ENCODE results near the gene TMEM243. TPM values are rescaled to one million over a fixed set of nuclear protein-coding genes. Genes with fewer than 3 reads are reported as not detected.

The TMEM243 gene
- total and polyA plus RNA-seq, 10 of the 15 experiments (the other 5 are each of a cell fraction or from before 2014, with no cell fraction given), result 47.8 to 170 (median 77.9) TPM

DNA sequence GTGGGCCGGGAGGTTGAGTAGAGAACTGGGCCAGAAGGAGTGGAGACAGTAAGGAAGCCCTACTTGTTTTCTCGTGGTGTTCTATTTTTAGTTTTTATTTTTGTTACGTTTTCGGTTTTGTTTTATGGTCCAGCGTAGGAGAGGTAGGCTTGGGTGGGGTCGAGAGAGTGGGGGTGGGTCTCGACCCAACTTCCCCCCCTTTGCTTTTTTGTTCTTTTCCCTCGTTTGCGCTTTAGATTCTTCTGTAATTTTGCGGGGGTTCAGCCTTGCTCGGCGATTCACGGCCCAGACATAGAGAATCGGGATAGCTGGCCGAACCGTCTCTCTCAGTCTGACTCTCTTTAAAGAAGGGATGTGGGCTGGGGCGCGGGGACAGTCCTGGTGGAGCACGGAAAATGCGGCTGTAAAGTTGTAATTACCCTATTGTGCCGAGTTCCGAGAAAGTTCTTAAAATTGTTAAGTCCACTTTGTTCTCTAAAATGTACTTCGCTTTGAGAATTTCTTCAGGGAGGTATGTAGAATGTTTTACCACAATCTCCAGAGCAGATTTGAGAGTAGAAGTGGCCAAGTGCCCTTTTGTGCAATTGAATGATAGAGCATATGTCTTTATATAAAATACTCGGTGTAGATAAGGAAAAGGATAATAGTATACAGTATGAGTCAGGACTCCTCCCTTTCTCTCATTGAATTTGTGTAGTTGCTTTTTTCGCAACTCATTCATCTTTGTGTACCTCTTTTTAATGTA lies 66.5 kb downstream of the TMEM243 start:
- no peaks in the 10 kb centered on the region; the same call in 1 of the 2 replicates for H4K20me1 ChIP-seq (ENCODE audit: control insufficient read depth, insufficient read depth)
- H2AFZ ChIP-seq (ENCODE audit: control insufficient read depth, low read depth, low read length), result peak overlapping the region; percentile 12; the same call in 1 of the 2 replicates
- no peaks in the 10 kb centered on the region for H3K9me3 ChIP-seq (replicated peaks; ENCODE audit: control insufficient read depth, insufficient read depth, low read length)
- 2% methylated on average over 21 of the region's 25 CpGs for WGBS (ENCODE audit: insufficient coverage, insufficient replicate concordance, low lambda C conversion rate, missing lambda C conversion rate)
- TSS peak; percentile 73 for BruUV-seq (replicated peaks)
- peak overlapping the region; percentile 97 for H3K9ac ChIP-seq (ENCODE audit: control insufficient read depth, insufficient read depth, low read length)
- DNase-seq (ENCODE audit: low read depth, low spot score) (no peak), FAIRE-seq (no peak), ATAC-seq (peak; percentile 32)
- no peaks in the 10 kb centered on the region for H3K27me3 ChIP-seq (replicated peaks in 1 of 2; ENCODE audit: control insufficient read depth in 2 of 2, insufficient read depth in 2 of 2, low read length in 1 of 2)
- RAD21 ChIA-PET (ENCODE audit: unreplicated experiment), result interaction anchor here (0.6 to 6.0 kb wide), 10 partner anchors 8 to 864 kb away, joined by 3 to 153 read pairs (median 5); partner anchors contain the start of gene TMEM243
- H3K4me3 ChIP-seq, result peak overlapping the region; percentile 91
- H3K36me3 ChIP-seq (ENCODE audit: control insufficient read depth in 2 of 2, insufficient read depth in 2 of 2, low read length in 1 of 2), result peaks cover 0 to 3% of the 10 kb centered on the region in 2 experiments; a peak in 1 of 4 replicates
- POLR2A ChIA-PET, result interaction anchor here (0.6 to 10.2 kb wide), 8 partner anchors 8 to 699 kb away, joined by 3 to 215 read pairs (median 6); partner anchors contain the start of genes CROT and TMEM243
- H3K27ac ChIP-seq (ENCODE audit: control insufficient read depth, insufficient read depth), result peak overlapping the region; percentile 99
- H3K79me2 ChIP-seq (ENCODE audit: control insufficient read depth, insufficient read depth, low read length), result peaks cover 65% of the 10 kb centered on the region
- H3K4me1 ChIP-seq (ENCODE audit: control insufficient read depth, insufficient read depth, low read length), result no peaks in the 10 kb centered on the region
- intact Hi-C loops (cut with micrococcal nuclease; ENCODE audit: unreplicated experiment) (loop anchor here (1.0 to 10.0 kb wide), 5 partner anchors 66 to 1062 kb away; partner anchors contain the start of genes DBF4, SLC25A40 and TMEM243), in situ Hi-C loops (cut with MboI) (no loop called here)
- SMC1A ChIA-PET (ENCODE audit: uncharacterized antibody, unreplicated experiment), result interaction anchor here (0.9 to 7.7 kb wide), 13 partner anchors 8 to 66 kb away, joined by 3 to 112 read pairs (median 5); partner anchors contain the start of gene TMEM243
- CTCF ChIA-PET, result interaction anchor here (0.6 to 6.8 kb wide), 9 partner anchors 13 to 321 kb away, joined by 3 to 24 read pairs (median 4); no protein-coding TSS in a partner anchor
- H3K4me2 ChIP-seq (ENCODE audit: control insufficient read depth, insufficient read depth), result peak overlapping the region; percentile 72
- TF ChIP-seq TCF7 (IDR thresholded peaks at IDR 0.05; ENCODE audit: borderline replicate concordance), result no peak
- TF ChIP-seq ZNF622 (IDR thresholded peaks at IDR 0.05), result no peak
- TF ChIP-seq GATAD2B (conservative IDR thresholded peaks at IDR 0.05; ENCODE audit: low read depth), result no peak
- TF ChIP-seq EP300 (IDR thresholded peaks at IDR 0.05; ENCODE audit: borderline replicate concordance in 1 of 2, control insufficient read depth in 1 of 2, low read depth in 2 of 2, low read length in 2 of 2), result no peak
- TF ChIP-seq NFIC (IDR thresholded peaks at IDR 0.05; ENCODE audit: low read depth, low read length), result peak; percentile 30; the same call in 1 of the 2 replicates
- peak; percentile 68; the same call in 1 of the 2 replicates for TF ChIP-seq MEF2A (IDR thresholded peaks at IDR 0.05; ENCODE audit: insufficient read depth, low read depth, low read length)
- TF ChIP-seq, protein P1, sequence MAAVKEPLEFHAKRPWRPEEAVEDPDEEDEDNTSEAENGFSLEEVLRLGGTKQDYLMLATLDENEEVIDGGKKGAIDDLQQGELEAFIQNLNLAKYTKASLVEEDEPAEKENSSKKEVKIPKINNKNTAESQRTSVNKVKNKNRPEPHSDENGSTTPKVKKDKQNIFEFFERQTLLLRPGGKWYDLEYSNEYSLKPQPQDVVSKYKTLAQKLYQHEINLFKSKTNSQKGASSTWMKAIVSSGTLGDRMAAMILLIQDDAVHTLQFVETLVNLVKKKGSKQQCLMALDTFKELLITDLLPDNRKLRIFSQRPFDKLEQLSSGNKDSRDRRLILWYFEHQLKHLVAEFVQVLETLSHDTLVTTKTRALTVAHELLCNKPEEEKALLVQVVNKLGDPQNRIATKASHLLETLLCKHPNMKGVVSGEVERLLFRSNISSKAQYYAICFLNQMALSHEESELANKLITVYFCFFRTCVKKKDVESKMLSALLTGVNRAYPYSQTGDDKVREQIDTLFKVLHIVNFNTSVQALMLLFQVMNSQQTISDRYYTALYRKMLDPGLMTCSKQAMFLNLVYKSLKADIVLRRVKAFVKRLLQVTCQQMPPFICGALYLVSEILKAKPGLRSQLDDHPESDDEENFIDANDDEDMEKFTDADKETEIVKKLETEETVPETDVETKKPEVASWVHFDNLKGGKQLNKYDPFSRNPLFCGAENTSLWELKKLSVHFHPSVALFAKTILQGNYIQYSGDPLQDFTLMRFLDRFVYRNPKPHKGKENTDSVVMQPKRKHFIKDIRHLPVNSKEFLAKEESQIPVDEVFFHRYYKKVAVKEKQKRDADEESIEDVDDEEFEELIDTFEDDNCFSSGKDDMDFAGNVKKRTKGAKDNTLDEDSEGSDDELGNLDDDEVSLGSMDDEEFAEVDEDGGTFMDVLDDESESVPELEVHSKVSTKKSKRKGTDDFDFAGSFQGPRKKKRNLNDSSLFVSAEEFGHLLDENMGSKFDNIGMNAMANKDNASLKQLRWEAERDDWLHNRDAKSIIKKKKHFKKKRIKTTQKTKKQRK (IDR thresholded peaks at IDR 0.05; ENCODE audit: low read depth, low read length), result no peak
- TF ChIP-seq ZSCAN29 (IDR thresholded peaks at IDR 0.05), result no peak
- TF ChIP-seq SIN3A (IDR thresholded peaks at IDR 0.05; ENCODE audit: low read depth, low read length), result 0 out of 2 replicates have a peak, but pooled peaks have one; percentile 15
- TF ChIP-seq, protein P2, sequence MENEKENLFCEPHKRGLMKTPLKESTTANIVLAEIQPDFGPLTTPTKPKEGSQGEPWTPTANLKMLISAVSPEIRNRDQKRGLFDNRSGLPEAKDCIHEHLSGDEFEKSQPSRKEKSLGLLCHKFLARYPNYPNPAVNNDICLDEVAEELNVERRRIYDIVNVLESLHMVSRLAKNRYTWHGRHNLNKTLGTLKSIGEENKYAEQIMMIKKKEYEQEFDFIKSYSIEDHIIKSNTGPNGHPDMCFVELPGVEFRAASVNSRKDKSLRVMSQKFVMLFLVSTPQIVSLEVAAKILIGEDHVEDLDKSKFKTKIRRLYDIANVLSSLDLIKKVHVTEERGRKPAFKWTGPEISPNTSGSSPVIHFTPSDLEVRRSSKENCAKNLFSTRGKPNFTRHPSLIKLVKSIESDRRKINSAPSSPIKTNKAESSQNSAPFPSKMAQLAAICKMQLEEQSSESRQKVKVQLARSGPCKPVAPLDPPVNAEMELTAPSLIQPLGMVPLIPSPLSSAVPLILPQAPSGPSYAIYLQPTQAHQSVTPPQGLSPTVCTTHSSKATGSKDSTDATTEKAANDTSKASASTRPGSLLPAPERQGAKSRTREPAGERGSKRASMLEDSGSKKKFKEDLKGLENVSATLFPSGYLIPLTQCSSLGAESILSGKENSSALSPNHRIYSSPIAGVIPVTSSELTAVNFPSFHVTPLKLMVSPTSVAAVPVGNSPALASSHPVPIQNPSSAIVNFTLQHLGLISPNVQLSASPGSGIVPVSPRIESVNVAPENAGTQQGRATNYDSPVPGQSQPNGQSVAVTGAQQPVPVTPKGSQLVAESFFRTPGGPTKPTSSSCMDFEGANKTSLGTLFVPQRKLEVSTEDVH (IDR thresholded peaks at IDR 0.05; ENCODE audit: low read depth, partially characterized antibody), result no peak
- TF ChIP-seq ATF3 (IDR thresholded peaks at IDR 0.05; ENCODE audit: borderline replicate concordance, extremely low read depth, low read depth, low read length), result no peak
- TF ChIP-seq, protein P3, sequence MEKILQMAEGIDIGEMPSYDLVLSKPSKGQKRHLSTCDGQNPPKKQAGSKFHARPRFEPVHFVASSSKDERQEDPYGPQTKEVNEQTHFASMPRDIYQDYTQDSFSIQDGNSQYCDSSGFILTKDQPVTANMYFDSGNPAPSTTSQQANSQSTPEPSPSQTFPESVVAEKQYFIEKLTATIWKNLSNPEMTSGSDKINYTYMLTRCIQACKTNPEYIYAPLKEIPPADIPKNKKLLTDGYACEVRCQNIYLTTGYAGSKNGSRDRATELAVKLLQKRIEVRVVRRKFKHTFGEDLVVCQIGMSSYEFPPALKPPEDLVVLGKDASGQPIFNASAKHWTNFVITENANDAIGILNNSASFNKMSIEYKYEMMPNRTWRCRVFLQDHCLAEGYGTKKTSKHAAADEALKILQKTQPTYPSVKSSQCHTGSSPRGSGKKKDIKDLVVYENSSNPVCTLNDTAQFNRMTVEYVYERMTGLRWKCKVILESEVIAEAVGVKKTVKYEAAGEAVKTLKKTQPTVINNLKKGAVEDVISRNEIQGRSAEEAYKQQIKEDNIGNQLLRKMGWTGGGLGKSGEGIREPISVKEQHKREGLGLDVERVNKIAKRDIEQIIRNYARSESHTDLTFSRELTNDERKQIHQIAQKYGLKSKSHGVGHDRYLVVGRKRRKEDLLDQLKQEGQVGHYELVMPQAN (conservative IDR thresholded peaks at IDR 0.05), result no peak

Measured in GM12878 (cell line).